PC-9 (cell line): ENCODE measurements around the gene RAPGEF1.

Experiments used
- CTCF ChIP-seq: fragments of 200-600 bp; sonication (generic); conservative IDR thresholded peaks from 2 replicates; pipeline ENCODE4 v1.6.1; 2017; ENCODE audit warnings: mixed run types, antibody characterized with exemption, mild to moderate bottlenecking, moderate library complexity
- EZH2 ChIP-seq: fragments of 200-600 bp; sonication (generic); IDR thresholded peaks from 2 replicates; pipeline ENCODE4 v1.8.0; 2017; ENCODE audit warnings: antibody characterized with exemption, low read depth

GRCh38 chr9:131577005-131578000, 162.6 kb downstream of the RAPGEF1 start:
- TF ChIP-seq CTCF, result no peak
- TF ChIP-seq EZH2, result no peak
